ENCODE results near the gene CLEC4E.

The CLEC4E gene

DNA sequence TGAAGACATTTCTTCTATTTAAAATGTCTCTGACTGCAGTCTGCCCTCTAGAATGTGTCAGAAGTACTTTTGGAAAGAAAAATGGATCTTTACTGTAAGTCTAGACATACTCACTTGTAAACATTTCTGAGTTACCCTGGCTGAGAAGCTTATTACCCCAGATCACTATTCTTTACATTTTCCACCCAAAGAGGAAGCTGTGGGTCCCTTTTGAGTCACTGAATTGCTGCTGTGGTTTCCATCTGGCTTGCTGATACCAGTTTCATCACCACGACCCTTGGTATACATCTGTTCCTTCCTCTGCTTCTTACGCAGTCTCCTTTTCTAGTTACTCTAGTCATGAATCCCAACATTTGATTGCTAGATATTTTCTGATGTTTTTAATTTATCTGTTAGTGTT is 47.6 kb downstream of the CLEC4E start:
- Histone ChIP-seq H3K9me3 (no peaks in the 10 kb centered on the region), H3K4me1 (no peaks in the 10 kb centered on the region), H3K4me3 (ENCODE audit: low read depth, low read length) (no peak overlapping the region), H3K27me3 (no peaks in the 10 kb centered on the region), H3K36me3 (no peaks in the 10 kb centered on the region)
- TF ChIP-seq, protein P1, sequence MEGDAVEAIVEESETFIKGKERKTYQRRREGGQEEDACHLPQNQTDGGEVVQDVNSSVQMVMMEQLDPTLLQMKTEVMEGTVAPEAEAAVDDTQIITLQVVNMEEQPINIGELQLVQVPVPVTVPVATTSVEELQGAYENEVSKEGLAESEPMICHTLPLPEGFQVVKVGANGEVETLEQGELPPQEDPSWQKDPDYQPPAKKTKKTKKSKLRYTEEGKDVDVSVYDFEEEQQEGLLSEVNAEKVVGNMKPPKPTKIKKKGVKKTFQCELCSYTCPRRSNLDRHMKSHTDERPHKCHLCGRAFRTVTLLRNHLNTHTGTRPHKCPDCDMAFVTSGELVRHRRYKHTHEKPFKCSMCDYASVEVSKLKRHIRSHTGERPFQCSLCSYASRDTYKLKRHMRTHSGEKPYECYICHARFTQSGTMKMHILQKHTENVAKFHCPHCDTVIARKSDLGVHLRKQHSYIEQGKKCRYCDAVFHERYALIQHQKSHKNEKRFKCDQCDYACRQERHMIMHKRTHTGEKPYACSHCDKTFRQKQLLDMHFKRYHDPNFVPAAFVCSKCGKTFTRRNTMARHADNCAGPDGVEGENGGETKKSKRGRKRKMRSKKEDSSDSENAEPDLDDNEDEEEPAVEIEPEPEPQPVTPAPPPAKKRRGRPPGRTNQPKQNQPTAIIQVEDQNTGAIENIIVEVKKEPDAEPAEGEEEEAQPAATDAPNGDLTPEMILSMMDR (IDR thresholded peaks at IDR 0.05; ENCODE audit: low read depth, low read length): no peak
- no peak for DNase-seq

DNA sequence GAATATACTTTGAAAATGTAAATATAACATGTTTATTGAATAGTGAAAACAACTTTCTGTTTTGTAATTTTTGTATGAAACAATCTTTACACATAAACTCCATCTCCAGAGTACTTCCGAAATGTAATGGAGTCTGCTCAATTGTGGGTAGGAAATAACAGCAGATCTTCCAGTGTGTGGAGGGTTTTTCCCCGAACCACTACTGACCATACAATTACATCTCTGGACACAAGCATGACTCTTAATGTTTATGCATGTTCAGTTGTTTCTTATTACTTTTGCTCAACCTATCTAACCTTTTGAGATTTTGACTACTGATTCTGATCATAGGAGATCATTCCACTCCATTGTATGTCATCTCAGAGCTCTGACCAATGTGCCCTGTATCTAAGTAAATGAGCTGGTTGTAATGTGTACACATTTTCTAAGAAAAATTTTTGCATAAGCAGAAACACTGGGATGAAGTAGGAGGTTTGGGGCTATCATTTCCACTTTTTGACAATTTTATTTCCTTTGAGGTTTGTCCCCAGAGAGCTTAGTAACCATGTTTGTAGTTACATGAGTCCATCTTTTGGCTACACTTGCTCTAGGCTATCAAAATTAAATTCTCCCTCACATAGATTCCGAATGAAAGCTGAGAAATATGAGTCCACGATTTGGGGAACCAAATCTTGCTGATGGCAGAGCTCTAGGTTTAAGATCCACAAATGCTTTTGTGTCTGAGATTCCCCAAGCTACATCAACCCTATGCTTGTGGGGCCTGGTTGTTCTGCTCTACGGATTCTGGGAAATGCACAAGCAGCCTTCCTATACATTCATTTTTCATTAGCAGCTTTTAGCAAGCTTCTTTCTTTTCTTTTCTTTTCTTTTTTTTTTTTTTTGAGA is 48.8 kb downstream of the CLEC4E start:
- Histone ChIP-seq H3K27me3 (no peaks in the 10 kb centered on the region), H3K4me1 (no peaks in the 10 kb centered on the region), H3K4me3 (ENCODE audit: low read depth, low read length) (no peak overlapping the region), H3K36me3 (no peaks in the 10 kb centered on the region), H3K9me3 (no peaks in the 10 kb centered on the region)
- TF ChIP-seq, protein P1 (IDR thresholded peaks at IDR 0.05; ENCODE audit: low read depth, low read length): no peak
- DNase-seq: no peak
